CD14-positive monocyte (primary cell): Measurements from ENCODE around the gene IL19. TPM values are rescaled to one million over a fixed set of nuclear protein-coding genes. Genes with fewer than 3 reads are reported as not detected.

Source experiments
- DNase-seq, 3 donors: peaks; one replicate each; pipeline ENCODE4 v3.0.0-alpha.2; 2011 to 2022
- H2AFZ ChIP-seq: 2 replicates; pipeline ENCODE4 v1.6.0; 2012; ENCODE audit warnings: mild to moderate bottlenecking, low read depth, low read length, inconsistent platforms; ENCODE audit not compliant: insufficient read depth, poor library complexity, severe bottlenecking
- H3K27ac ChIP-seq, 2 donors: 1 replicate in 1 of 2; 2 replicates in 1 of 2; pipeline ENCODE4 v1.5.1; 2012 to 2013; ENCODE audit warnings: low read length in 2 of 2, control low read depth in 1 of 2, inconsistent platforms in 1 of 2, low read depth in 1 of 2, mild to moderate bottlenecking in 1 of 2
- H3K27me3 ChIP-seq, 2 donors: one replicate each; pipeline versions ENCODE4 v1.6.0 to v1.6.1; 2011 to 2013; ENCODE audit warnings: low read length in 2 of 2; ENCODE audit not compliant: control insufficient read depth in 2 of 2, insufficient read depth in 2 of 2
- H3K36me3 ChIP-seq, 2 donors: replicated peaks in 1 of 2; 1 replicate in 1 of 2; 2 replicates in 1 of 2; pipeline versions ENCODE4 v1.5.1 to v1.6.1; 2012 to 2013; ENCODE audit warnings: low read length in 2 of 2, control low read depth in 1 of 2, inconsistent platforms in 1 of 2, mild to moderate bottlenecking in 1 of 2; ENCODE audit not compliant: insufficient read depth in 2 of 2, control insufficient read depth in 1 of 2
- H3K4me1 ChIP-seq, 2 donors: 1 replicate in 1 of 2; 2 replicates in 1 of 2; pipeline versions ENCODE4 v1.5.1 to v1.6.1; 2012 to 2013; ENCODE audit warnings: low read length in 2 of 2, control low read depth in 1 of 2, inconsistent platforms in 1 of 2, mild to moderate bottlenecking in 1 of 2, moderate library complexity in 1 of 2; ENCODE audit not compliant: insufficient read depth in 2 of 2, control insufficient read depth in 1 of 2
- H3K4me2 ChIP-seq: replicated peaks from 2 replicates; pipeline ENCODE3; 2012; ENCODE audit warnings: low read length, moderate library complexity, mild to moderate bottlenecking; ENCODE audit not compliant: poor library complexity, severe bottlenecking; ENCODE audit errors: extremely low read depth
- H3K4me3 ChIP-seq, 3 experiments: fragments of 200-600 bp in 1 of 3; sonication (generic) in 1 of 3; replicated peaks in 1 of 3; 1 replicate in 2 of 3; 2 replicates in 1 of 3; pipeline ENCODE4 v1.5.1; 2011 to 2013; ENCODE audit warnings: low read length in 3 of 3, mild to moderate bottlenecking in 3 of 3, control low read depth in 2 of 3, low read depth in 2 of 3, inconsistent platforms in 1 of 3, moderate library complexity in 1 of 3
- H3K79me2 ChIP-seq: 2 replicates; pipeline ENCODE4 v1.6.0; 2012; ENCODE audit warnings: mild to moderate bottlenecking, control low read depth, inconsistent platforms, low read length, moderate library complexity; ENCODE audit not compliant: insufficient read depth
- H3K9ac ChIP-seq: 2 replicates; pipeline ENCODE4 v1.6.0; 2017; ENCODE audit warnings: low read length, mild to moderate bottlenecking; ENCODE audit not compliant: insufficient read depth, poor library complexity, severe bottlenecking
- H3K9me3 ChIP-seq, 2 donors: replicated peaks in 1 of 2; 1 replicate in 1 of 2; 2 replicates in 1 of 2; pipeline versions ENCODE4 v1.5.1 to v1.6.1; 2012 to 2013; ENCODE audit warnings: low read length in 2 of 2, control low read depth in 1 of 2; ENCODE audit not compliant: control insufficient read depth in 1 of 2, insufficient read depth in 1 of 2
- H4K20me1 ChIP-seq: 2 replicates; pipeline ENCODE4 v1.6.0; 2012; ENCODE audit warnings: mild to moderate bottlenecking, low read length, control low read depth, moderate library complexity; ENCODE audit not compliant: insufficient read depth
- H3K27ac Mint-ChIP-seq, 7 donors: one replicate each; pipeline ENCODE4 v1.8.0; 2020; ENCODE audit warnings: mild to moderate bottlenecking in 7 of 7, mixed read lengths in 7 of 7, moderate library complexity in 6 of 7, inconsistent platforms in 2 of 7
- H3K27me3 Mint-ChIP-seq, 3 donors: one replicate each; pipeline ENCODE4 v1.8.0; 2021 to 2022; ENCODE audit warnings: low read depth in 3 of 3, mild to moderate bottlenecking in 3 of 3, mixed read lengths in 3 of 3, moderate library complexity in 3 of 3, inconsistent platforms in 1 of 3
- H3K36me3 Mint-ChIP-seq, 2 donors: one replicate each; pipeline ENCODE4 v1.8.0; 2020; ENCODE audit warnings: mixed read lengths in 2 of 2, inconsistent platforms in 1 of 2, mild to moderate bottlenecking in 1 of 2
- H3K4me1 Mint-ChIP-seq: one replicate; pipeline ENCODE4 v1.8.0; 2020; ENCODE audit warnings: mild to moderate bottlenecking, mixed read lengths
- H3K4me3 Mint-ChIP-seq, 2 donors: one replicate each; pipeline ENCODE4 v1.8.0; 2020; ENCODE audit warnings: mild to moderate bottlenecking in 2 of 2, mixed read lengths in 2 of 2, moderate library complexity in 1 of 2
- H3K9me3 Mint-ChIP-seq, 7 donors: one replicate each; pipeline ENCODE4 v1.8.0; 2020 to 2022; ENCODE audit warnings: mixed read lengths in 7 of 7, mild to moderate bottlenecking in 6 of 7, moderate library complexity in 6 of 7, inconsistent platforms in 2 of 7
- CTCF ChIP-seq: fragments of 200-600 bp; IDR thresholded peaks from one replicate; pipeline ENCODE4 v1.8.0; 2022; ENCODE audit warnings: antibody characterized with exemption, mild to moderate bottlenecking
- WGBS: methylation state at CpG from one replicate; pipeline ENCODE4 v1.1.5; 2013; ENCODE audit warnings: missing lambda C conversion rate; ENCODE audit not compliant: insufficient coverage; 5-methylcytosine and 5-hydroxymethylcytosine counted together
- intact Hi-C, 2 donors: fragments of 100-400 bp; cut with micrococcal nuclease; formaldehyde crosslinking; loops; one replicate each; pipeline versions ENCODE4 v1.15.0 to v1.15.1; 2023
- polyA plus RNA-seq, 3 donors: library from polyadenylated mRNA; depleted of rRNA in 1 of 3; unstranded in 2 of 3; stranded (reverse) in 1 of 3; fragments of 300-500 nt in 2 of 3; fragments of >200 nt in 1 of 3; fragmentation: Illumina TruSeq in 2 of 3; gene quantifications; 1 replicate in 2 of 3; 2 replicates in 1 of 3; pipeline ENCODE4 v1.2.3, GENCODE V29; 2012 to 2021

The IL19 gene
- polyA plus RNA-seq, 3 donors: 0.41 TPM; not detected in 2

GRCh38 chr1:206875752-206876377 is 105.3 kb downstream of the IL19 start:
- H3K27me3 ChIP-seq: no peaks in the 10 kb centered on the region
- peaks cover 12 to 21% of the 10 kb centered on the region in 2 donors for H3K9me3 ChIP-seq
- Mint-ChIP-seq H3K27ac (no peak overlapping the region), H3K4me1 (no peaks in the 10 kb centered on the region), H3K27me3 (peaks cover 1 to 2% (median 2%) of the 10 kb centered on the region in 3 donors), H3K36me3 (no peaks in the 10 kb centered on the region), H3K9me3 (peaks cover 13 to 46% (median 33%) of the 10 kb centered on the region in 7 donors), H3K4me3 (no peak overlapping the region)
- DNase-seq: no peak
- H3K9ac ChIP-seq: no peak overlapping the region
- no CpG with 5 or more reads among the region's 3 CpGs for WGBS
- intact Hi-C loops: no loop called here
- H3K4me2 ChIP-seq: no peak overlapping the region
- H3K4me1 ChIP-seq: no peaks in the 10 kb centered on the region
- no peak overlapping the region for H2AFZ ChIP-seq
- H3K79me2 ChIP-seq: no peaks in the 10 kb centered on the region
- H3K27ac ChIP-seq: no peak overlapping the region
- no peaks in the 10 kb centered on the region for H4K20me1 ChIP-seq
- H3K4me3 ChIP-seq: no peak overlapping the region
- TF ChIP-seq CTCF: no peak
- H3K36me3 ChIP-seq: no peaks in the 10 kb centered on the region

GRCh38 chr1:206878456-206878855 is 107.9 kb downstream of the IL19 start:
- peaks cover 12 to 21% of the 10 kb centered on the region in 2 donors for H3K9me3 ChIP-seq
- Mint-ChIP-seq H3K4me3 (no peak overlapping the region), H3K4me1 (no peaks in the 10 kb centered on the region), H3K27ac (no peak overlapping the region), H3K9me3 (peaks cover 13 to 44% (median 33%) of the 10 kb centered on the region in 7 donors), H3K27me3 (peaks cover 1 to 2% (median 2%) of the 10 kb centered on the region in 3 donors), H3K36me3 (no peaks in the 10 kb centered on the region)
- DNase-seq: no peak
- H3K27me3 ChIP-seq: no peaks in the 10 kb centered on the region
- no peak overlapping the region for H3K4me3 ChIP-seq
- intact Hi-C loops: no loop called here
- H3K4me2 ChIP-seq: no peak overlapping the region
- H2AFZ ChIP-seq: no peak overlapping the region
- H3K36me3 ChIP-seq: no peaks in the 10 kb centered on the region
- TF ChIP-seq CTCF: no peak
- no peaks in the 10 kb centered on the region for H3K79me2 ChIP-seq
- no peak overlapping the region for H3K27ac ChIP-seq
- H3K4me1 ChIP-seq: no peaks in the 10 kb centered on the region
- H3K9ac ChIP-seq: no peak overlapping the region
- H4K20me1 ChIP-seq: no peaks in the 10 kb centered on the region
